Neutrophil (primary cell): Measurements from ENCODE around the gene MINK1.
A peak's percentile ranks its signal among the peaks of the same experiment; 100 is the strongest.

Experiments used
- H3K27ac ChIP-seq: fragments of 200-600 bp; sonication (generic); 2 replicates; pipeline ENCODE4 v1.5.1; 2016; ENCODE audit warnings: mild to moderate bottlenecking, moderate library complexity
- H3K27me3 ChIP-seq: fragments of 200-600 bp; sonication (generic); 2 replicates; pipeline ENCODE4 v1.6.0; 2016; ENCODE audit warnings: mild to moderate bottlenecking
- H3K36me3 ChIP-seq: fragments of 200-600 bp; sonication (generic); 2 replicates; pipeline ENCODE4 v1.5.1; 2017
- H3K4me1 ChIP-seq, 2 experiments: fragments of 200-600 bp in 1 of 2; sonication (generic) in 1 of 2; 1 replicate in 1 of 2; 2 replicates in 1 of 2; pipeline versions ENCODE4 v1.5.1 to v1.6.1; 2013 to 2016; ENCODE audit warnings: low read depth in 1 of 2, low read length in 1 of 2, mild to moderate bottlenecking in 1 of 2, moderate library complexity in 1 of 2; ENCODE audit not compliant: control insufficient read depth in 1 of 2, insufficient read depth in 1 of 2
- H3K4me3 ChIP-seq, 2 experiments: fragments of 200-600 bp in 1 of 2; sonication (generic) in 1 of 2; 1 replicate in 1 of 2; 2 replicates in 1 of 2; pipeline ENCODE4 v1.5.1; 2013 to 2016; ENCODE audit warnings: low read depth in 1 of 2, low read length in 1 of 2, mild to moderate bottlenecking in 1 of 2, moderate library complexity in 1 of 2
- H3K9me3 ChIP-seq: fragments of 200-600 bp; sonication (generic); 2 replicates; pipeline ENCODE4 v1.5.1; 2016
- TF ChIP-seq, protein P1 (sequence below): fragments of 200-600 bp; sonication (generic); IDR thresholded peaks from 2 replicates; pipeline ENCODE4 v1.5.1; 2016; ENCODE audit warnings: antibody characterized with exemption

MINK1 gene

DNA sequence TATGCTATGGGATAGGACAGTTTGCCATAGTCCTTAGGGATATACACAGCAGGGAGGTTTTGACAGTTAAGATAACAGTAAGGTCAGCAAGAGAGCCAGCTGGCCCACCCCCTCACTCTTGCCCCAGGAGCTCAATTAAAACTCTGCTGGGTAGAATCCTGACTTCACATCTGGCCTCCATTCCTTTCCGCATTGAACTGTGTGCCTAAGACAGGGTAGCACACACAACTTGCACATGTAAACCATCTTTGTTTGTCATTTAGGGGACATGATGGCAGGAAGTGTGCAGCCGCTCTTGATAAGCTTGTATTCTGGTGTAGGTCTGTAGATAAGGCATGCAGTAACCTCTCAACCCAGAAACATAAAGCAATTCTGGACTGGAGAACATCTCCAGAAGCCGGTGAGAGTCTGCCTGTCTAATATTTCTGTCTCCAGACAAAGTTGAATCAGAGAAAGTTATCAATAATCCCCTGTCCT lies 5.2 kb downstream of the MINK1 start:
- Histone ChIP-seq H3K4me3 (no peak overlapping the region), H3K9me3 (no peaks in the 10 kb centered on the region), H3K27me3 (no peaks in the 10 kb centered on the region), H3K4me1 (peaks cover 44 to 55% of the 10 kb centered on the region in 2 experiments), H3K27ac (no peak overlapping the region), H3K36me3 (peaks cover 7% of the 10 kb centered on the region)
- TF ChIP-seq, protein P1, sequence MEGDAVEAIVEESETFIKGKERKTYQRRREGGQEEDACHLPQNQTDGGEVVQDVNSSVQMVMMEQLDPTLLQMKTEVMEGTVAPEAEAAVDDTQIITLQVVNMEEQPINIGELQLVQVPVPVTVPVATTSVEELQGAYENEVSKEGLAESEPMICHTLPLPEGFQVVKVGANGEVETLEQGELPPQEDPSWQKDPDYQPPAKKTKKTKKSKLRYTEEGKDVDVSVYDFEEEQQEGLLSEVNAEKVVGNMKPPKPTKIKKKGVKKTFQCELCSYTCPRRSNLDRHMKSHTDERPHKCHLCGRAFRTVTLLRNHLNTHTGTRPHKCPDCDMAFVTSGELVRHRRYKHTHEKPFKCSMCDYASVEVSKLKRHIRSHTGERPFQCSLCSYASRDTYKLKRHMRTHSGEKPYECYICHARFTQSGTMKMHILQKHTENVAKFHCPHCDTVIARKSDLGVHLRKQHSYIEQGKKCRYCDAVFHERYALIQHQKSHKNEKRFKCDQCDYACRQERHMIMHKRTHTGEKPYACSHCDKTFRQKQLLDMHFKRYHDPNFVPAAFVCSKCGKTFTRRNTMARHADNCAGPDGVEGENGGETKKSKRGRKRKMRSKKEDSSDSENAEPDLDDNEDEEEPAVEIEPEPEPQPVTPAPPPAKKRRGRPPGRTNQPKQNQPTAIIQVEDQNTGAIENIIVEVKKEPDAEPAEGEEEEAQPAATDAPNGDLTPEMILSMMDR, result no peak

DNA sequence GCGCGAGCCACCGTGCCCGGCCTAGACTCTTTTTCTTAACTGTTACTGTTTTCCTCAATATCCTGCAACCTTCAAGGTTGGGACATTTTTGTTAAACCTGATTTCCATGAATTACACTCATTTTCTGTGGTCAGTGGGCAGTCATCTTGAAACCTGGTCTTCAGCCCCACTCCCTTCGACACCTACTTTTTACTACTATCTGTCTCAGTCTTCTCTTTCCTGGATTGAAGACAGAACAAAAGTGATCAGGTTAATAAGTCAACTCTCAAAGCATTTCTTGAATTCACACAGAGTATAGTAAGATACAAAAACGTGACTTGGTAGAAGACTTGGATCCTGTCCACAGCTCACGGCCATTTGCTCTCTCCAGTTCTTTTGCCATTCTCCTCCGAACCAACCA lies 6.1 kb downstream of the MINK1 start:
- Histone ChIP-seq H3K27ac (no peak overlapping the region), H3K9me3 (no peaks in the 10 kb centered on the region), H3K27me3 (no peaks in the 10 kb centered on the region), H3K4me1 (peaks cover 46 to 58% of the 10 kb centered on the region in 2 experiments), H3K4me3 (no peak overlapping the region), H3K36me3 (peaks cover 7% of the 10 kb centered on the region)
- TF ChIP-seq, protein P1, result no peak

DNA sequence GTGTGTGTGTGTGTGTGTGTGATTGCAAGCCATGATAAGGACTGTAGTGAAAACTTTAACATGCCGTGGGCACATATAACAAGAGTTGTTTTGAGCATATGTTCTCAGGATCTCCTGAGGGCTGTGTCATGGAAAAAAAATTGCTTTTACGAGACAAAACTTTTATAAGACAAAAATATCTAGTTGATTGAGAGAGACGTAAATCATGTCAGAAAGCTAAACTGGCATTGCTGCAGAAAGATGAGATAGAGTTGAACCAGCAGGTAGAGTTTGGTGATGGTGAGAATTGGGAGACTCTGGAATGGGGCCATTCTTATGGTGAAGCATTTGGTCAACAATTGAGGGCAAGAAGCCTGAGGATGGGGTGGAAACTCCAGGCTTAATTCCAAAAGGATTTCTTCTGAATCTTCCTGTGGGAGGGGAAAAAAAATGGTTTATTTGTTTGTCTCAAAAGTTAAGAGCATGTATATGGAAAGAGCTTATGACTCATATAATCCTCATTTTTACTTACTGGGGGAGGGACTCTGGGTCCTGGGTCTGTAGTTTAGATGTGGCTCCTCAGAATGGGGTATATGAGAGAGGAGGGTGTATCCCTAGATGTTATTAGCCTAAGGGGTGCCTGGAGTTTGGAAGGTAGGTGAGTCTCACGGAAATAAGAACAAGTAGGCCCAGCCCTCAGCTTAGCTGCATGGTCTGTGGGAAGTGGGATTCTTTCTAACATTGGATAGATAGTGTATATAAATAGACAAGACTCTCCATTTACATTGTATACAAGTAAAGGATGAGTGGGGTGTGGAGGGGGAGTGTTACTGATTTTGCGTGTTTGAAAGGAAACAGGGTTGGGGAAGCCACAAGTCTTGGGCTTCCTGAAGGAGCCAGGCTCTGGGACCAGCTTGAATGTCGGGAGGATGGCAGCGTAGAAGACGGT lies 7.1 kb downstream of the MINK1 start:
- H3K27ac ChIP-seq, result no peak overlapping the region
- TF ChIP-seq, protein P1, result no peak
- H3K36me3 ChIP-seq, result peaks cover 7% of the 10 kb centered on the region
- H3K27me3 ChIP-seq, result no peaks in the 10 kb centered on the region
- no peak overlapping the region for H3K4me3 ChIP-seq
- no peaks in the 10 kb centered on the region for H3K9me3 ChIP-seq
- H3K4me1 ChIP-seq, result peaks cover 46 to 58% of the 10 kb centered on the region in 2 experiments

DNA sequence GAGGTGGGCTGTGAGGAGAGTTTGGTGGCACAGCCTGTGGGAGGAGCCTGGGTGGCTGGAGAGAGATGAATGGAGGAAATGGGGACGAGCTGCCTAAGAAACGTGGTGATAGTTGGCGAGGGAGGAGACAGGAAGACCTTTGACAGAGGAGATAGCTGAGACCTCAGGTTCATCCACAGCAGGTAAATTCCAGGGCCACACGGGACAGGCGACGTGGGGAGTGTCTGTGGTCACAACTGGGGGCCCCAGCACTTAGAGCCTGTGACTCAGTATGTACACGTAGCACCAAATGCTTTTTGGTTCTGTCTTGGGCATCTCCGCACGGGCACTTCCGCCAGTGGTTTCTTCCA lies 7.7 kb downstream of the MINK1 start:
- no peak overlapping the region for H3K27ac ChIP-seq
- H3K4me3 ChIP-seq, result no peak overlapping the region
- H3K36me3 ChIP-seq, result peaks cover 7% of the 10 kb centered on the region
- no peaks in the 10 kb centered on the region for H3K9me3 ChIP-seq
- peaks cover 48 to 61% of the 10 kb centered on the region in 2 experiments for H3K4me1 ChIP-seq
- H3K27me3 ChIP-seq, result no peaks in the 10 kb centered on the region
- TF ChIP-seq, protein P1, result no peak

DNA sequence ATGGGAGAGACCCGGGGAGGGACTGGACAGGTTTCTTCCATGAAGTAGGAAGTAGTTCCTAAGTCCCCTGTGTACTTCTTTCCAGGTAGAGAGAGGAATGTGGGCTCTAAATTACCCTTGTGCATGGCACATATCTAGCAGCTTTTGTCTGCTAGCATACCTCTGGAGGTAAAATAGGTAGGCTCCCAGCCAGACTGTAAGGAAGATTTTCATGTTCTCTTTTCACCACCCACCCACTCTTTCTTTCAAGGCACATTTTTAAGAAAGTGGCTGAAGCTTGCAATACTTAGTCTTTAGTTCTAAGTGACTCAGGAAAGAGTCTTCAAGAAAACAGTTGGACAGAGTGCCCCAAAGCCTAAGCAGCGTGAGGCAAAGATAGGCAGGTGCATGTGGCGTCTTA lies 9.2 kb downstream of the MINK1 start:
- TF ChIP-seq, protein P1, result no peak
- Histone ChIP-seq H3K4me3 (no peak overlapping the region), H3K36me3 (peaks cover 7% of the 10 kb centered on the region), H3K9me3 (no peaks in the 10 kb centered on the region), H3K4me1 (peaks cover 43 to 52% of the 10 kb centered on the region in 2 experiments), H3K27me3 (no peaks in the 10 kb centered on the region), H3K27ac (peak overlapping the region; percentile 79)
